Esophagus muscularis mucosa (tissue), 4 donors: Measurements from ENCODE around the gene DKK2.

Experiments used
- CTCF ChIP-seq, 3 experiments: fragments of 200-600 bp in 2 of 3; fragments of 450-650 bp in 1 of 3; sonication (generic) in 2 of 3; IDR thresholded peaks; one replicate each; pipeline ENCODE4 v1.5.1; 2017 to 2019; ENCODE audit warnings: antibody characterized with exemption in 3 of 3, mild to moderate bottlenecking in 2 of 3, moderate library complexity in 1 of 3
- EP300 ChIP-seq: sonication (generic); formaldehyde crosslinking; IDR thresholded peaks from one replicate; pipeline ENCODE4 v1.6.1; 2017; ENCODE audit warnings: antibody characterized with exemption
- POLR2A ChIP-seq: fragments of 450-650 bp; IDR thresholded peaks from one replicate; pipeline ENCODE4 v1.6.1; 2017; ENCODE audit warnings: antibody characterized with exemption, moderate library complexity, mild to moderate bottlenecking, low read depth

DNA sequence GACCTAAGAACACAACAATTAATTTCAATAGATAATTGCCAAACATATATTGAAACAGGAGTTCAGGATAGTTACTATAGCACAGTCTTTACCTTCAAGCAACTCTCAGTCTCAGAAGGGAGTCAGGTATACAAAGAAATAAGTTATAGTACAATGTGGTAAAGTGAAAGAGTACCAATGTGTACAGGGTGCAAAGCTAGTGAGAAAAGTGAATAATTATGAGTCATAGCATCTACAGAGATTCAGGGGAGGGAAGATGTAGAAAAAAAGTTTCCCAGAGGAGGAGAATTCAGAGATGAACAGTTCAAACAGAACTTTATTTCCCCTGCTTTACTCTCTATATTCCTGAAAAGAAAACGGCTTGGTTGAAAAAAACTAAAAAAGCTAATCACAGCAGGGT, 22.7 kb upstream of the DKK2 start:
- TF ChIP-seq CTCF (IDR thresholded peaks at IDR 0.05), result no peak
- no peak for TF ChIP-seq POLR2A
- TF ChIP-seq EP300, result no peak
